ENCODE measurements around the gene ZNF106.

The ZNF106 gene

GRCh38 chr15:42375941-42376340 is 115.0 kb downstream of the ZNF106 start:
- DNase-seq (ENCODE audit: low spot score) = no peak
- in situ Hi-C loops (cut with MboI; ENCODE audit: low pct_unique_long_range_greater_than_20kb, low sequenced_read_pairs, unreplicated experiment) = no loop called here
- TF ChIP-seq CTCF (IDR thresholded peaks at IDR 0.05; ENCODE audit: extremely low read depth, insufficient read depth, missing control alignments) = no peak

DNA sequence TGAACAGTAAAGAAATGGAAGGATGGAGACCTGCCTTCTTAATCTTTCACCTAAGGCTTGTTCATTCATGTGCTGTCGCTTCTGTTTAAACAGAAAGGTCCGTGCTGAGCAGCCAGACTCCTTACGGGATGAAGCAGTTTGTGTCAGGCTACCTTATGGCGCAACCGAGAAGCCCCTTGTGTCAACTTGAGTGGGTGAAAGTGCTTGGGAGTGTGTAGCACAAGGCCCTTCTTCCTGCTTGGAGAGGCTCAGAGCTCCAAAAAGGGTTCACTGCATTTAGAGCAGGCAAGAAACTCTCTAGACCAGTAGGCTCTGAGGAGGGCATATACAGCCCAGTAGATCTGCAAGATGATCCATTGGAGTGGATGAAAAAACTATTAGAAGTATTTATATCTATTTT is 115.7 kb downstream of the ZNF106 start:
- in situ Hi-C loops (cut with MboI; ENCODE audit: low pct_unique_long_range_greater_than_20kb, low sequenced_read_pairs, unreplicated experiment) = no loop called here
- DNase-seq (ENCODE audit: low spot score) = no peak
- TF ChIP-seq CTCF (IDR thresholded peaks at IDR 0.05; ENCODE audit: extremely low read depth, insufficient read depth, missing control alignments) = no peak

DNA sequence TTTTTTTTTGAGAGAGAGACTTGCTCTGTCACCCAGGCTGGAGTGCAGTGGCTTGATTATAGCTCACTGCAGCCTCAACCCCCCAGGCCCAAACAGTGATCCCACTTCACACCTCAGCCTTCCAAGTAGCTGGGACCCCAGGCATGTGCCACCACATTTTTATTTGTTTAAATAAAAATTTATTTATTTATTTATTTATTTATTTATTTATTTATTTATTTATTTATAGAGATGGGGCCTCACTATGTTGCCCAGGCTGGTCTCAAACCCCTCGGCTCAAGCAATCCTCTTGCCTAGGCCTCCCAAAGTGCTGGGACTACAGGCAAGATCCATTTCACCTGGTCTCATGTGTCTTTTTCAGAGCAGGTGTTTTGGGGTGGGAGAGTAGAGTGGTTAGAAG is 116.1 kb downstream of the ZNF106 start:
- no peak for TF ChIP-seq CTCF (IDR thresholded peaks at IDR 0.05; ENCODE audit: extremely low read depth, insufficient read depth, missing control alignments)
- in situ Hi-C loops (cut with MboI; ENCODE audit: low pct_unique_long_range_greater_than_20kb, low sequenced_read_pairs, unreplicated experiment) = no loop called here
- no peak for DNase-seq (ENCODE audit: low spot score)

- in situ Hi-C loops (cut with MboI; ENCODE audit: low pct_unique_long_range_greater_than_20kb, low sequenced_read_pairs, unreplicated experiment) = no loop called here
- no peak for DNase-seq (ENCODE audit: low spot score)
- TF ChIP-seq CTCF (IDR thresholded peaks at IDR 0.05; ENCODE audit: extremely low read depth, insufficient read depth, missing control alignments) = no peak
These were observed 117.0 kb downstream of the ZNF106 start for GRCh38 chr15:42373936-42374335.

- in situ Hi-C loops (cut with MboI; ENCODE audit: low pct_unique_long_range_greater_than_20kb, low sequenced_read_pairs, unreplicated experiment) = no loop called here
- no peak for TF ChIP-seq CTCF (IDR thresholded peaks at IDR 0.05; ENCODE audit: extremely low read depth, insufficient read depth, missing control alignments)
- no peak for DNase-seq (ENCODE audit: low spot score)
These were observed 117.7 kb downstream of the ZNF106 start for GRCh38 chr15:42373274-42373673.

DNA sequence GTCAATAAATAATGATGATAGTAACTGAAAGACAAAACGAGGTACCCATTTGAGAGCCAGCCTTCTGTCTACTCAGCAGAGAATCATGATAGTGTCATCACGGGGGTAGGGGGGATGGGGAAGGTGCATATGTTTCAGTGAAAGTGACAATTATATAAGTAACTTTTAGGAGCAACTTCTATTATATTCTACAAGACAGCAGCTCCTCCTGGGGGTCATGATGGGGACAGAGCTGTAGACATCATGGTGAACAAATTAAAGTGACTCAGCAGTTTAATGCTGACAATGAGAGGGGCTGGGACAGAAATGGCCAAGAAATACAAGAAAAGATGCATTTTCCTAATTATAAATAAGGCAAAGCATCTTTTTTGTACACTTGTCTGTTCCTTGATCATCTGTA is 119.8 kb downstream of the ZNF106 start:
- in situ Hi-C loops (cut with MboI; ENCODE audit: low pct_unique_long_range_greater_than_20kb, low sequenced_read_pairs, unreplicated experiment) = no loop called here
- no peak for DNase-seq (ENCODE audit: low spot score)
- no peak for TF ChIP-seq CTCF (IDR thresholded peaks at IDR 0.05; ENCODE audit: extremely low read depth, insufficient read depth, missing control alignments)

GRCh38 chr15:42368096-42368495 is 122.8 kb downstream of the ZNF106 start:
- in situ Hi-C loops (cut with MboI; ENCODE audit: low pct_unique_long_range_greater_than_20kb, low sequenced_read_pairs, unreplicated experiment) = no loop called here
- no peak for TF ChIP-seq CTCF (IDR thresholded peaks at IDR 0.05; ENCODE audit: extremely low read depth, insufficient read depth, missing control alignments)
- no peak for DNase-seq (ENCODE audit: low spot score)

Data from GM13977 (cell line).